ENCODE measurements around the gene ANKZF1.

- TF ChIP-seq CTCF (IDR thresholded peaks at IDR 0.05) (no peak), POLR2AphosphoS5 (IDR thresholded peaks at IDR 0.05) (no peak)
Measured at GRCh38 chr2:219247678-219248642, 18.4 kb downstream of the ANKZF1 start.

Data from prostate gland (tissue), 2 donors.